Skeletal muscle cell (primary cell): ENCODE results near the gene PPP1R13B.
"Not testable (repeated sequence)": the region's sequence is repeated elsewhere in the genome, so short reads cannot be mapped to it uniquely, and the experiment has no call there.

Source experiments
- DNase-seq: peaks from one replicate; pipeline ENCODE4 v3.0.0-alpha.2; 2010; ENCODE audit warnings: low read depth
- H3K4me3 ChIP-seq: 2 replicates; pipeline ENCODE4 v1.5.1; 2011; ENCODE audit warnings: low read depth, mild to moderate bottlenecking, control low read depth, low read length, moderate library complexity

The PPP1R13B gene

DNA sequence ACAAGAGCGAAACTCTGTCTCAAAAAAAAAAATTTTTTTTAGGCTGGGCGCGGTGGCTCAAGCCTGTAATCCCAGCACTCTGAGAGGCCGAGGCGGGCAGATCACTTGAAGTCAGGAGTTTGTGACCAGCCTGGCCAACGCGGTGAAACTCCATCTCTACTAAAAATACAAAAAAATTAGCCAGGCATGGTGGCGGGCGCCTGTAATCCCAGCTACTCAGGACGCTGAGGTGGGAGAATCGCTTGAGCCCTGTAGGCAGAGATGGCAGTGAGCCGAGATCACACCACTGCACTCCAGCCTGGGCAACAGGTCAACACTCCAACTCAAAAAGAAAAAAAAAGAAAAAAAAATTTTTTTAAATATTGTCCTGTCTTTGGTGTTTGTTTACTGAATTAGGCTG lies 6.1 kb downstream of the PPP1R13B start:
- not testable (repeated sequence) for H3K4me3 ChIP-seq, DNase-seq

DNA sequence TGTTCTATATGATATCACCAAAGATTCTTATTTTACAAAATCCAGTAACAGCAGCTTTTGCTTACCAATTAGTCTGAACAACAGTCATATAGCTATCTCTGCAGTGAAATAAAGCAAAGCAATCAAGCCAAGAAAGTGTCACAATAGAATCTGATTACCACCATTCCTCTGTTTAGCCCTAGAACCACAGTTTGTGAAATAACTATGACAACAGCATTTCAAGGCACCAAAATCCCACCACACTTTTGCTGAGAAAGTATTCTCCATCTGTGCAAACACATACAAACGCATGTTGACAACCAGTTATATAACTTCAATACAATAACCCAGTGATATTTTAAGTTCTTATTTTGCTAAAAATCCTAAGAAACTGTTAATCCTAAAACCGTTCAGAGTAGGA lies 7.4 kb downstream of the PPP1R13B start:
- DNase-seq, result no peak
- no peak overlapping the region for H3K4me3 ChIP-seq

DNA sequence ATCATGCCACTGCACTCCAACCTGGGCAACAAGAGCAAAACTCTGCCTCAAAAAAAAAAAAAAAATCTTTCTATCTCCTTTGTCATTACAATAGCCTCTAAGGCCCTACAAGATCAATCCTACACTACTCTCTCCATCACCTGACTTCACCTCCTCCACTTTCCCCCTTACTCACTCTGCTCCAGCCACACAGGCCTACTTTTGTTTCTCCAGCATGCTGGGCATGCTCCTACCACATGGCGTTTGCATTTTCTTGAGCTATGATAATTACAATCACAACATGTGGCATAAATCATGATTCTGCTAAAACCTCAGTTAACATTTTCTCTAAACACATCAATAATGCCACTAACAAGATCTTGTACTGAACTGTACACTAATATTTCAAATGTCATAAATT lies 7.8 kb downstream of the PPP1R13B start:
- H3K4me3 ChIP-seq, result no peak overlapping the region
- no peak for DNase-seq

DNA sequence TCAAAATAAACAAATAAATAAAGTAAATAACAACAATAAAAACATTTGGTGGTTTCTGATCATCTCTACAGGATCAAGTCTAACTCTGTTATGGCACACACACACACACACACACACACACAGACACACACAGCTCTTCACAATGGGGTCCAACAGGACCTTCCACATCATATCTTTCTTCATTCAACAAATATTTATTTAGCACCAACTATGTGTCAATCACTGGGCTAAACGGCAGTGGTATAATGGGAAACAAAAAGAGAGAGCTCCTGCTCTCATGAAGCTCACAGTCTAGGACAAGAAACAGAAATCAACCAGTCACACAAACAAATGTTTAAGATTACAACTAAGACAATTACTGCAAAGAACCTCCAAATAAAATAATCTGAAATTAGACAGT lies 9.3 kb downstream of the PPP1R13B start:
- DNase-seq, result no peak
- H3K4me3 ChIP-seq, result no peak overlapping the region

DNA sequence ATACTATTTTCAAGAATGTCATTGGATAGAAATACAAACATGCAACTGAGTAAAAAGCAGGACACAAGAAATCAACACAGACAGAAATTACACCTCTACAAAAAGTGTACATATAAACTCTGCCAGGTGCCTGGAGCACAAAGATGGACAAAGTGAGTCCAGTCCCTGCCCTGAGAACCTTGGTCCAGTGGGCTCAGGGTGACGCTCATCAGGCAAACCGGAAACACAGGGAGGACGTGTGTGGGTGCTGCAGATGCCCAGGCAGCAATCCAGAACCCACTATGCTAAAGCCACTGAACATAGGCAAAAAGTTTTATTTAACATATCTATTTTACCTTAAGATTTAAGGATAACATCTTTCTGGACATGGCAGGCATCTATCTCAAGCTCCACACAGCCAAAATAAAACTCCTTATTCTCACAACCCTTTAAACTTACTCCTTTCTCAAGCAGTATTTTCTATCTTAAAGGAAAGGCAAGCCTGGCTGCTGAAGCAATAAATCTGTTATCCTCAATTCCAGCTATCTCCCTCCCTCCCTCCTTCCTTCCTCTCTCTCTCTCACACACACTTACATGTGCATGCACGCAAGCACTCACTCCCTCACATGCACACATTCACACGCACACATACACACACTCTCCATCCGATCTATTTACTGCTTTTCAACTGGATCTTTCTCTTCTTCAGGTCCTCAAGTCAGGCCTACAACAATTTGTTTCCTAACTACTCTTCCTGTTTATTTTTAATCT lies 10.2 kb downstream of the PPP1R13B start:
- no peak for DNase-seq
- no peak overlapping the region for H3K4me3 ChIP-seq

DNA sequence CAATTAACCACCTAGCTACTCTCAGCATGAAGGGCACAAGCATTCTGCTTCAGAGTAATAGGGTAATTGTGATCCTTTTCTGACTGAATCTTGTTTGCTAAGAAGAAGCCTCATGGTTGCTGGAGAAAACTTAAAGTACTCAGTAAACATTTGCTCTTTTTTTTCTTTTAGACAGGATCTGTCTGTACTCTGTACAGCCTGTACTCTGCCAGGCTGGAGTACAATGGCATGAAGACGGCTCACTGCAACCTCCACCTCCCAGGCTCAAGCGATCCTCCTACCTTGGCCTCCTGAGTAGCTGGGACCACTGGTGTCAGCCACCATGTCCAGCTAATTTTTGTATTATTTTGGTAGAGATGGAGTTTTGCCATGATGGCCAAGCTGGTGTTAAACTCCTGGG lies 12.4 kb downstream of the PPP1R13B start:
- DNase-seq, result no peak
- no peak overlapping the region for H3K4me3 ChIP-seq

DNA sequence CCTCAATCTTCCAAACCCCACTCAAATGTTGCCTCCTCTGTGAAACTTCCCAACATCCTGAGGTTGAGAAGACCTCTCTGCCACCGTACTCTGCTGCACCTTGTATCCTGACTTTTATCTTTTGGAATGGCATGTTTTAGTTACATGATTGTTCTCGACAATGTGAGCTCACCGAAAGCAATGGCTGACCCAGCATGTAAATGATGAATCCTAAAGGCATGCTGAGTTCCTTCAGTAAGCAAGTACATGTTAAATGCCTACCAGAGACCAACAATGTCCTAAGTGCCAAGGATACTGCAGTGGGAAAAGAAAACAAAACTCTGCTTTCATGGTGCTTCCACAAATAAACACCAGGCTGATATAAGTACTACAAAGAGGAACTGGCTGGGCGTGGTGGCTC lies 13.7 kb downstream of the PPP1R13B start:
- H3K4me3 ChIP-seq, result no peak overlapping the region
- DNase-seq, result no peak

DNA sequence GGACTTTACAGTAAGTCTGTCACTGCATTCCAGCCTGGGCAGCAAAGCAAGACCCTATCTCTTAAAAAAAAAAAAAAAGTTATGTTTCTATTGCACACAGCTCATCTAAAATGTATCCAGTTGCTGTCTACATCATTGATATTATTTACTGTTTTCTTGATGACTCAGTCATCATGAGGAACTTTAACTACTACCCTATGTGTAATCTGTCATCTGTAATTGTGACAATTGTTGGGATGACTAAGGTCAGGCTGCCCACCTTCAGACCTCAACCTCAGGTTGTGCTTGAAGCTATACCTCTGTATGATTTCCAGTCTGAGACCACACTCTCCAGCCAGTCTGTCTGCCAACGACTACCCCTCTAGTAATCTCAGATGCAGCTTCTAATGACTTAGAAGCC lies 15.3 kb downstream of the PPP1R13B start:
- no peak overlapping the region for H3K4me3 ChIP-seq
- no peak for DNase-seq

DNA sequence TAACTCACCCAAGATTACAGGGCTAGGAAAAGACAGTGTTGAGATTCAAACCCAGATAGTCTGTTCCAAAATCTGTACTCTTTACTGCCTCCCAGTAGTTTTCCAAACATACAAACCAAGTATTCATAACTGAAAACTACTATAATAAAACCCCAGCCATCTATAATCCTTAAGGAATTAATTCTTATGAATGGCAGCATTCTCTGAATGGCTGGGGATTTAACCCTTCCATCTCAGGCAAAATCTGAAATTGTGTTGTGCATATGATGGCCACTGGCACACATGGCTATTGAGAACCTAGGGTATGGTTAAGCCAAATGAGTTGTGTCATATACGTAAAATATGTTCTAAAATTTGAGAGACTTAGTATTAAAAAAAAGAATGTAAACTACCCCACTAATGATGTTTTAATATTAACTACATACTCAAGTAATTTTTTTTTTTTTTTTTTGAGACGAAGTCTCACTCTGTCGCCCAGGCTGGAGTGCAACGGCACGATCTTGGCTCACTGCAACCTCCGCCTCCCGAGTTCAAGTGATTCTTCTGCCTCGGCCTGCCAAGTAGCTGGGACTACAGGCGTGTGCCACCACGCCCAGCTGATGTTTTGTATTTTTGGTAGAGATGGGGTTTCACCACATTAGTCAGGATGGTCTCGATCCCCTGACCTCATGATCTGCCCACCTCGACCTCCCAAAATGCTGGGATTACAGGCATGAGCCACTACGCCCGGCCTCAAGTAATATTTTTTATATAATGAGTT lies 16.7 kb downstream of the PPP1R13B start:
- no peak overlapping the region for H3K4me3 ChIP-seq
- no peak for DNase-seq

DNA sequence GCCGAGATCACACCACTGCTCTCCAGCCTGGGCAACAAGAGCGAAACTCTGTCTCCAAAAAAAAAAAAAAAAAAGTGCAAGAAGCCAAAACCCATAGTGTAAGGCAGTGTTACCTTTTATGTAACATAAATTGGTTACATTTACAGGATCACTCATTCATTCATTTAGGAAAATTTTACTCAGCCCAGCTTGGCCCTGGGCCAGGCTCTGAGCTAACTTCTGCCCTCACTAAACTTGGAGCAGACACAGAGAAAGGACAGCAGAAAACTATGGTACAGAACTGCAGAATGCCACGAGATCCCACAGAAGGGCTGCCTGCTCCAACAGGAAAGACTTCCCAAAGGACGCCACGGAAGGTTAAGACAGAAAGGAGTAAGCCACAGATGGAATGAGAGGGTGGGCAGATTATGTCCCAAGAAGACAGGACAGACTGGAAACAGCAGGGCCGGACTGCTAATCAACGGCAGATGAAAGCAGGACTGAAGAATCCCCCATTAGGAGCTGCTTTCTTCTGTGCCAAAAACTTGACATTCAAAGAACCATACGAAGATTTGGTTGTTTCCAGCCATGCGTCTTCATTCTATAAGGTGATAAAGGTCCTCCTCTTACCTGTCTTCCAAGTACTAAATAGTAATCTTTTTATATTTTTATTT lies 18.9 kb downstream of the PPP1R13B start:
- no peak for DNase-seq
- H3K4me3 ChIP-seq, result no peak overlapping the region

DNA sequence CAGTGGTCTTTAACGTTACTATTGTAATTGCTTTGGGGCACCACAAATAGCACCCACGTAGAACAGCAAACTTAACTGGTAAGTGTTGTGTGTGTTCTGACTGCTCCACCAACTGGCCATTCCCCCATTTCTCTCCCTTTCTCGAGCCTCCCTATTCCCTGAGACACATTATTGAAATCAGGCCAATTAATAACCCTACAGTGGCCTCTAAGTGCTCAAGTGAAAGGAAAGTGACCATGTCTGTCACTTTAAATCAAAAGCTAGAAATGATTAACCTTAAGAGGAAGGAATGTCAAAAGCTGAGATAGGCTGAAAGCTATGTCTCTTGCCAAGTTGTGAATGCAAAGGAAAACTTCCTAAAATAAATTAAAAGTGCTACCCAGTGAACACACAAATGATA lies 22.3 kb downstream of the PPP1R13B start:
- DNase-seq, result no peak
- no peak overlapping the region for H3K4me3 ChIP-seq

DNA sequence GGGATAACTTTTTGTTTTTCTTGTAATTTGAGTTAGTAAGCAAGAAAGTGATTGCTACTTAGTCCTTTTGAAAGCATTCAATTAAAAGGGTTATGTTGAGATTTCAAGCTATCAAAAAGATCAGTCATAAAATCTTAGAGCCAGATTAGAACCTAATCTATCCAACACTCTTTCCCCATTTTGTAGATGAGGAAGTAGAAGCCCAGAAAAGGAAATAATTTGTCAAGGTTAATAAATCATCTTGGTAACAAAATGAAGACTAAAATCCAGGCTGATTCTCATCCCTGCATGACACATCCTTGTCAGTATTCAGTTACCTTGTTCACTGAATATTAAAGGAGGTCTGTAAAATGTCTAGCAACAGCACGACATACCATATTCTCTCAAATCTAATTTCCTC lies 26.5 kb downstream of the PPP1R13B start:
- DNase-seq, result no peak
- no peak overlapping the region for H3K4me3 ChIP-seq

DNA sequence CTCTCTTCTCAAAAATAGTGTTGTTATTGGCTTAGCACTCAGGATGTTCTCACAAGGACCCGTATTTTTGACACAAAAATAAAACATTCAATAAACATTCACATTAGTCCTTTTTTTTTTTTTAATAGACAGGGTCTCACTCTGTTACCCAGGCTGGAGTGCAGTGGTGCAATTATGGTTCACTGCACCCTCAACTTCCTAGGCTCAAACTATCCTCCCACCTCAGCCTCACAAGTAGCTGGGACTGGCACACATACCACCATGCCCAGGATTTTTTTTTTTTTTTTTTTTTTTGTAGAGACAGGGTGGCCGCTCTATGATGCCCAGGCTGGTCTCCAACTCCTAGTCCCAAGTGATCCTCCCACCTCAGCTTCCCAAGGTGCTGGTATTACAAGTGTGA lies 27.0 kb downstream of the PPP1R13B start:
- no peak overlapping the region for H3K4me3 ChIP-seq
- no peak for DNase-seq

DNA sequence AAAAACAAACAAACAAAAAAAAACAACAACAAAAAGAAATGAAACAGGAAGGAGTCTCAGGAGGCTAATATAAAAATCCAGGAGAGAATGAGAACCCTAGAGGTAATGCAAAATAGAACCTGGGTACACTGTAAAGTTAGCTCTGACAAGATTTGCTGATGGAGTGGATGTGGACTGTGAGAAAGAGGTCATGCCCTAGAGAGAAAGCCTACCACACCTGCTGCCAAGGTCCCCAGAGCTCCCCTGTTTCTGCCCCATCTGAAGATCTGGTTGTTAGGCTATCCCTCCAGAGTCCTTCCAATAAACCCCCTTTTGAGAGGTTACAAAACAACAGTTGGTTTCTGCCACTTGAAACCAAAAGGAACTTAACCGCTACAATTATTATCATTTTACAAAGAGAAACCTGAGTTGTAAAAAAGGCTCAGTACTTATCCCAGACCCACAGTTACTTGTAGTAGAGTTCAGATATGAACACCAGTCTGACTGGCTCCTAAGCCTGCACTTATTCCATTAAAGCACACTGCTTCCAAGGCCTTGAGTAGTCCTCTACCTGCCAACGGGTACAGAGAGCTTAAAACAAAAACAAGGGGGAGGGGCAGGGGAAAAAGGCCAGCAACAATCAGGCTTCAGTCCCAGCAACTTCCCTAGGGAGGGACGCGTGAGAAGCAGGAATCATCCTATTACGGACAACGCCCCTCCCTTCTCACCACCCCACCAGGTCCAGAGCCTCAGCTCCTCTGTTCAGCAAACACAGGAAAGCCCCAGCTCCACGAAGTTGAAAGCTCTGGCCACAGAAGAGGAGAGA lies 27.7 kb downstream of the PPP1R13B start:
- no peak for DNase-seq
- H3K4me3 ChIP-seq, result peak overlapping the region; percentile 5

DNA sequence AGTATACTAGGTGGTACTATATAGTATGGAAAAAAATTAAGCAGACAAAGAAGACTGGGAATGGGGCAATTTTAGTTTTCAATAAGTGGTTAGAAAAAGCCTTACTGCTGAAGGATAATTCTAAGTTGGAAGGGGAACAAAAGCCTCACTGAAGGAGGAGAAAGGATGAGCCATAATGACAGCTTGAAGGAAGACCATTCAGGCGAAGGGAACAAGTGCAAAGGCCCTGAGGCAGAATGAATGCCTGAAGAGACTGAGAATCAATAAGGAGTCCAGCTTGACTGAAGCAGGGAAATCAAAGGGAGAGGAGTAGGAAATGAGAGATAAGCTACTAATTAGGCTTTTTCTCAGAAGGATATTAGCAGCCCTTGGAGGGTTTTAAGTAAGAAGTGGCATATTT lies 28.5 kb downstream of the PPP1R13B start:
- H3K4me3 ChIP-seq, result no peak overlapping the region

DNA sequence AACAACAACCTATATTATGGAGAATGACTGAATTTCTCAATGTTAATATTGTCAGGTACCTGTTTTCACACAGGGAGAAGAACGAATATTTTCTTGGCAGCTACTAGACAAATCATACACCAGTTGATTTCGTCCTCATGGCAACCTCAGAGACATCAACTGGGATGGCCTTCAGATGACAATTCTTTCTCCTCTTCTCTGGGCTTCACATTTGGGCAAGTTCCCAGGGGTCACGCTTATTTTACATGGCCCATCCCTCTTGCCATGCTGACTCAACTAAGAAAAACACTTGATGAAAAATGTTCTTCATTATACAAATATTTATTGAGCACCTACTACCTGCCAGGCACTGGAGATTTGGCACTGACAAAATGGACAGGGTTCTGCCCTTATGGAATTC lies 29.0 kb downstream of the PPP1R13B start:
- no peak for DNase-seq
- no peak overlapping the region for H3K4me3 ChIP-seq

More for the DNA sequence above, 28.5 kb downstream of the PPP1R13B start:
- DNase-seq, result no peak

DNA sequence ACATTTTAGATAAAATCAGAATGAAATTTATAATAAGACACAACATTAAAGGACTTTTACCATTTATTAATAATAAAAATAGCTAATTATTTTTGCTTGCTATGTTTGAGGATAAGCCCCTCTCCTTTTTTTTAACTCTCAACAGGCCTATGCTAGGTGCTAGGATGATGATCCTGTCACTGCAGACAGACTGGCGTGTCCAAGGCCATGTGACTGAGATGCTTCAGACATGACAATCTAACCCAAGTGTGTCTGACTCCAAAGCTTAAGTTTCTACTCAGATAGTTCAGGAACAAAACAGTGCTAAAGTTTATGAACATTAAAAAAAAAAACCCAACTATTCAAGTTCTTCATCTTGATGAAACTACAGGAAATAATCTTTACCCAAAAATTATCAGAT lies 29.8 kb downstream of the PPP1R13B start:
- no peak for DNase-seq
- H3K4me3 ChIP-seq, result no peak overlapping the region

DNA sequence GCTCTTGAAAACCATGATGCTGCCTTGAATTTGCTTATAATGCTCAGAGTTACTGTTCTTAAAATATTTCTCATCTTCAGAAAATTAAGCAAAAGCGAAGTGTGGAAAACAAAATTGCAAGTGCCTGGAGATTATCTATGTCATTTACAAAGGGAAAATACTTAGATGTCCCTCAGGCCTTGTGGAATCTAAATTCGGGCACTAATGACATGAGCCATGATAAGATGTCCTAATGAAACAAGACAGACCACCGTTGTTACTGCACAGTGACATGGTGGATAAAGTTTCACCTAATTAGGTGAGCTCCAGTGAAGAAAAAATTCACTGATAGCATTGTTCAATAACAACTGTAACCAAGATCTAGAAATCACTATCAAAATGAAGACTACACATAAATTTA lies 30.4 kb downstream of the PPP1R13B start:
- DNase-seq, result no peak
- H3K4me3 ChIP-seq, result no peak overlapping the region

DNA sequence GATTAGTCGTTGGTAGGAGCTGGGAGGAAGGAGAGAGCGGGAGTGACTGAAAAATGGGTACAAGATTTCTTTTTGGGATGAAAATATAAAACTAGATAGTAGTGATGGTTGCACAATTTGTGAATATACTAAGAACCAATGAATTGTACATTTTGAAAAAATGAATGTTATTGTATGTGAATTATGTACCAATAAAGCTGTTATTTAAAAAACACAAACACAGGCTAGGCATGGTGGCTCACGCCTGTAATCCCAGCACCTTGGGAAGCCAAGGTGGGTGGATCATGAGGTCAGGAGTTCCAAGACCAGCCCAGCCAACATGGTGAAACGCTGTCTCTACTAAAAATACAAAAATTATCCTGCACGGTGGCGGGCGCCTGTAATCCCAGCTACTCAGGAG lies 32.1 kb downstream of the PPP1R13B start:
- no peak overlapping the region for H3K4me3 ChIP-seq
- no peak for DNase-seq

DNA sequence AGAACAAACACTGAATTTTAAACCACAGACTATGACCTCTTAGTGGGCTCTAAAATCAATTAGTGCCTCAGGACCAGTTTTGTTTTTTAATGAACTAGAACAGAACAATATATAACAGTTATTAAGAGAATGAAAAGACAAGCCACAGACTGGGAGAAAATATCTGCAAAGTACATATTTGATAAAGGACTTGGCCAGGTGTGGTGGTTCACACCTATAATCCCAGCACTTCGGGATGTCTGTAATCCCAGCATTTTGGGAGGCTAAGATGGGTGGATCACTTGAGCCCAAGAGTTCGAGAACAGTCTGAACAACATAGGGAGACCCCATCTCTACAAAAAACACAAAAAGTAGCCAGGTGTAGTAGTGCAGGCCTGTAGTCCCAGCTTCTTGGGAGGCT lies 36.2 kb downstream of the PPP1R13B start:
- DNase-seq, result no peak
- H3K4me3 ChIP-seq, result no peak overlapping the region
